SU-DHL-6 (cell line): ENCODE results near the gene TRAPPC3L.

Source experiments
- EZH2phosphoT487 ChIP-seq: fragments of 200-600 bp; sonication (generic), shearing (Covaris generic); conservative IDR thresholded peaks from 2 replicates; pipeline ENCODE4 v1.6.1; 2018; ENCODE audit warnings: mild to moderate bottlenecking, antibody characterized with exemption, low read length, moderate library complexity, mixed read lengths
- TF ChIP-seq, protein P1 (sequence below): fragments of 200-600 bp; sonication (generic); IDR thresholded peaks from one replicate; pipeline ENCODE4 v1.5.1; 2017; ENCODE audit warnings: antibody characterized with exemption, mild to moderate bottlenecking, low read length, moderate library complexity; ENCODE audit not compliant: insufficient read depth, poor library complexity, severe bottlenecking

DNA sequence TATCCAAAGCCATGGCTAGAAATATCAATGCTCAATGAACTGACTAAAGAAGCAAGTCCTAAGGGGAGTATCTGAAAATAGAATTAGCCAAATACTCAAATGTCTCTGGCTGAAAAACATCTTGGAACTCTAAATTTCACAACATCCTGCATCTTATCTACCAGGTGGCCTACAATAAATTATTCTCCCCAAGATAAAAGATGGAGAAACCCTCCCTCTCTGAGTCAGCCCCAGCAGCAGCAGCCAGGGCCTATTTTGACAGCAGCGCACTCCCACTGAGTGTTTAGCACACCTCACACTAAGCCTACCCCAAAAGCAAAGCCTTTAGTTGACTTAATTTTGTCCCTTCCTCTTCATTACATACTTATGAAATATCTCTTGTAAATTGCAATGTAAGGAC, 78.4 kb downstream of the TRAPPC3L start:
- TF ChIP-seq, protein P1, sequence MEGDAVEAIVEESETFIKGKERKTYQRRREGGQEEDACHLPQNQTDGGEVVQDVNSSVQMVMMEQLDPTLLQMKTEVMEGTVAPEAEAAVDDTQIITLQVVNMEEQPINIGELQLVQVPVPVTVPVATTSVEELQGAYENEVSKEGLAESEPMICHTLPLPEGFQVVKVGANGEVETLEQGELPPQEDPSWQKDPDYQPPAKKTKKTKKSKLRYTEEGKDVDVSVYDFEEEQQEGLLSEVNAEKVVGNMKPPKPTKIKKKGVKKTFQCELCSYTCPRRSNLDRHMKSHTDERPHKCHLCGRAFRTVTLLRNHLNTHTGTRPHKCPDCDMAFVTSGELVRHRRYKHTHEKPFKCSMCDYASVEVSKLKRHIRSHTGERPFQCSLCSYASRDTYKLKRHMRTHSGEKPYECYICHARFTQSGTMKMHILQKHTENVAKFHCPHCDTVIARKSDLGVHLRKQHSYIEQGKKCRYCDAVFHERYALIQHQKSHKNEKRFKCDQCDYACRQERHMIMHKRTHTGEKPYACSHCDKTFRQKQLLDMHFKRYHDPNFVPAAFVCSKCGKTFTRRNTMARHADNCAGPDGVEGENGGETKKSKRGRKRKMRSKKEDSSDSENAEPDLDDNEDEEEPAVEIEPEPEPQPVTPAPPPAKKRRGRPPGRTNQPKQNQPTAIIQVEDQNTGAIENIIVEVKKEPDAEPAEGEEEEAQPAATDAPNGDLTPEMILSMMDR = no peak
- TF ChIP-seq EZH2phosphoT487 = no peak
